ENCODE measurements around the gene SP5.

SP5 gene

DNA sequence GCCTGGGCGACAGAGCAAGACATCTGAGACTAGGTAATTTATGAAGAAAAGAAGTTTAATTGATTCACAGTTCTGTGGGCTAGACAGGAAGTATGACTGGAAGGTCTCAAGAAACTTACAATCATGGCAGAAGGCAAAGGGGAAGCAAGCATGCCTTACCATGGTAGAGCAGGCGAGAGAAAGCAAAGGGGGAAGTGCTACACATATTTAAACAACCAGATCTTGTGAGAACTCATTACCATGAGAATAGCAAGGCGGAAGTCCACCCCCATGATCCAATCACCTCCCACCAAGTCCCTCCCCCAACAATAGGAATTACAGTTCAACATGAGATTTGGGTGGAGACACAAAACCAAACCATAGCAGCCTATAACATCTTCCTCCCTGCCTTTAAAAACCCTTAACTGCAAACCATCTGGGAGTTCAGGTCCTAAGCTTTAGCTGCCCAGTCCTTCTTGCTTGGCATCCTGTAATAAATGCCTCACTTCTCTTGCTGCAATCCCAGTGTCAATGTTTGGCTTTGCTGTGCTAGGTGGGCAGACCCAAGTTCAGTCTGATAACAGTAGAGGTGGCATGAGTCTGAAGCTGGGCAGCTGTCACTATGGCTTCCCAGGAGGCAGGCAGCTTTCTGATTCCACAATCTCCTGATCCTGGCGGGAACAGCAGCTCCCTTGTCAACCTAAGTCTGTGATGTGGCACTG, 11.2 kb upstream of the SP5 start:
- Mint-ChIP-seq H3K27ac (no peak overlapping the region), H3K36me3 (ENCODE audit: low read depth) (no peaks in the 10 kb centered on the region), H3K9me3 (peaks cover 6% of the 10 kb centered on the region), H3K4me1 (peaks cover 7% of the 10 kb centered on the region), H3K27me3 (ENCODE audit: low read depth) (peaks cover 36% of the 10 kb centered on the region), H3K4me3 (no peak overlapping the region)
- TF ChIP-seq, protein P1, sequence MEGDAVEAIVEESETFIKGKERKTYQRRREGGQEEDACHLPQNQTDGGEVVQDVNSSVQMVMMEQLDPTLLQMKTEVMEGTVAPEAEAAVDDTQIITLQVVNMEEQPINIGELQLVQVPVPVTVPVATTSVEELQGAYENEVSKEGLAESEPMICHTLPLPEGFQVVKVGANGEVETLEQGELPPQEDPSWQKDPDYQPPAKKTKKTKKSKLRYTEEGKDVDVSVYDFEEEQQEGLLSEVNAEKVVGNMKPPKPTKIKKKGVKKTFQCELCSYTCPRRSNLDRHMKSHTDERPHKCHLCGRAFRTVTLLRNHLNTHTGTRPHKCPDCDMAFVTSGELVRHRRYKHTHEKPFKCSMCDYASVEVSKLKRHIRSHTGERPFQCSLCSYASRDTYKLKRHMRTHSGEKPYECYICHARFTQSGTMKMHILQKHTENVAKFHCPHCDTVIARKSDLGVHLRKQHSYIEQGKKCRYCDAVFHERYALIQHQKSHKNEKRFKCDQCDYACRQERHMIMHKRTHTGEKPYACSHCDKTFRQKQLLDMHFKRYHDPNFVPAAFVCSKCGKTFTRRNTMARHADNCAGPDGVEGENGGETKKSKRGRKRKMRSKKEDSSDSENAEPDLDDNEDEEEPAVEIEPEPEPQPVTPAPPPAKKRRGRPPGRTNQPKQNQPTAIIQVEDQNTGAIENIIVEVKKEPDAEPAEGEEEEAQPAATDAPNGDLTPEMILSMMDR (IDR thresholded peaks at IDR 0.05; ENCODE audit: unreplicated experiment in 3 of 3): no peak

DNA sequence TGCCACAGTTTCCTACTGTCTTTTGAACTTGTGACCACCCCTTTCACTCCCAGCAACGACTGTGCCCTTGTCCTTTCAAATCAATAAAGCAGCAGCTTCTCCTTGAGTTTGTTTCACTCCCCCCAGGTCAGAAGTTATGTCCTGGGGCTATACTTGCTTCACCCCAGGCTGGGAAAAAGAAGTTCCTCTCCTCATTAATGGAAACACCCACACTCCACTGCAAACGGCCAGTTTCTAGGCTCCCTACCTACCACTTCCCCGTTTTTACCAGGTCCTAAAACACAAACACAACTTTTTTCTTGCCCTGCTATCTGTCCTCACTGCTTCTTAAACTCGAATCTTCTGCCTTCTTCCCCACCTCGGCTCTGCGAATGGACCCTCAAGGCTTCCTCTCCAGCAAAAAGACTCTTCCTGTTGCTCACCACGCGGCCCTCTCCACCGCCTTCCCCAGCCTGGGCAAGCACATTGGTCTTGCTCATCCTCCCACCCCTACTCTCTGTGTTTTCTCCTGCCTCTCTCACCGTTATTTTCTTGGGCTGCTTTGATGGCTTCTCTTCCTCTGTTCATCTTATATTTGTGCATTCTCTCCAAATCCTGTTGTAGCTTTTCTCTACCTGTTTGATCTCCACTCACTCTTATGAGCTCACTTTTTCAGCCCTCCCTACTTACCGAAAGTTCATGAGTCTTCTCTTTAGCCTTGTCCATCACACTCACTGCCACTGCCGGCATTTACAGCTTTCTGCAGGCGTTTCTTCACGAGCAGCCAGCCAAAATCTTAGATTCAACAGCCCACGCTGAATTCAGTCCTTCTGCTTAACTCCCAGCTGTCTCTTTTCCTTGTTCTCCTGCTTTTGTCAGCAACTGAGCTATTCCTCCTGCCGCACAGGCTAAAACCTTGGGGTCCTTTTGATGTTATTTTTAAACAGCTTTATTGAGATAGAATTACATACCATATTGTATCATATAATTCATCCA, 7.0 kb upstream of the SP5 start:
- Mint-ChIP-seq H3K9me3 (peaks cover 4% of the 10 kb centered on the region), H3K4me3 (peak overlapping the region; percentile 28 to 44 (median 35)), H3K4me1 (peaks cover 24% of the 10 kb centered on the region), H3K36me3 (ENCODE audit: low read depth) (no peaks in the 10 kb centered on the region), H3K27ac (no peak overlapping the region), H3K27me3 (ENCODE audit: low read depth) (peaks cover 77% of the 10 kb centered on the region)
- TF ChIP-seq, protein P1 (IDR thresholded peaks at IDR 0.05; ENCODE audit: unreplicated experiment in 3 of 3): no peak

DNA sequence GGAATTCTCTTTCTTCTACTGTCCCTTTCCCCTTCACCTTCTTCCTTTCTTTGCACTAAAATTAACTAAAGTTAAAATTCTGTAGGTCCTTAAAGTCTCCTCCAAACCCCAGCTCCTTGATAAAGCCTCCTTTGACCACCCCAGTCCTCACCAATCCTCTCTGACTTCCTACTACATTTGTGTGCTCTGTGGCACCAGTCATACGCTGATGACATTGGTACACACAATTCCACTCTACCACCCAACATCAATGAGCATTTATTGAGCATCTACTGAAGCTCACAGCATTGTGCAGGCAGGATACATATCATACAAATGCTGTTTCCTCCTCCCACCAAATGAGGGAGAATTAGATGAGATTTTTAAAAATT, 4.5 kb upstream of the SP5 start:
- Mint-ChIP-seq H3K36me3 (ENCODE audit: low read depth) (no peaks in the 10 kb centered on the region), H3K27ac (no peak overlapping the region), H3K27me3 (ENCODE audit: low read depth) (peaks cover 81% of the 10 kb centered on the region), H3K4me3 (peak overlapping the region in 2 of 3 experiments; percentile 3 to 35), H3K9me3 (peaks cover 2% of the 10 kb centered on the region), H3K4me1 (peaks cover 31% of the 10 kb centered on the region)
- TF ChIP-seq, protein P1 (IDR thresholded peaks at IDR 0.05; ENCODE audit: unreplicated experiment in 3 of 3): no peak

DNA sequence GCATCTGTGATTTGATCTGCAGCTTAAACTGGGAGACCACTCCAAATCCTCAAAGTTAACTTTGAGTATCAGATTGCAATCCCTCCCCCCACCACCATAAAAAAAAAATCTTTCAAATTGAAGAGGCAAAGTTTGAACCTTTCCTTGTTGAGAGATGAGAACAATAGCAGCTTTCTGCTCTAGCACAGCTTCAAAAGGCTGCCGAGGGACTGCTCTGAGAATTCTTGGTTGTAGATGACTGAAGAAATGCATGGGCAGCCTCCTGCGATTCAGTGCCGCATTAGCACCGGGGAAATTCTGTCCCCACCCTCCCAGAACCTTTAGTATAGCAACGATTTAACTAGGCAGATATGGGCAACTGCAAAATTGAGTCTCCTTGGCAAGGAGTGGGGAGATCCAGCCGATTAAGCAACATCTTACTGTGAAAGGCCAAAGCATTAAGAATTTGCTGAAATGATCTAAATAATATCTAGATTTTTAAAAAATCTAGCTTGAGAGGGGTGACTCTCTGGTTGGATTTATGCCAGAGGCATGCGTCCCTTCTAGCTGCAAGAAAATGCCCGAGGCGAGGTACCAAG, 3.9 kb upstream of the SP5 start:
- TF ChIP-seq, protein P1 (IDR thresholded peaks at IDR 0.05; ENCODE audit: unreplicated experiment in 3 of 3): no peak
- Mint-ChIP-seq H3K27ac (no peak overlapping the region), H3K4me1 (peaks cover 31% of the 10 kb centered on the region), H3K4me3 (peak overlapping the region; percentile 71 to 74 (median 74)), H3K9me3 (peaks cover 2% of the 10 kb centered on the region), H3K36me3 (ENCODE audit: low read depth) (no peaks in the 10 kb centered on the region), H3K27me3 (ENCODE audit: low read depth) (peaks cover 82% of the 10 kb centered on the region)

DNA sequence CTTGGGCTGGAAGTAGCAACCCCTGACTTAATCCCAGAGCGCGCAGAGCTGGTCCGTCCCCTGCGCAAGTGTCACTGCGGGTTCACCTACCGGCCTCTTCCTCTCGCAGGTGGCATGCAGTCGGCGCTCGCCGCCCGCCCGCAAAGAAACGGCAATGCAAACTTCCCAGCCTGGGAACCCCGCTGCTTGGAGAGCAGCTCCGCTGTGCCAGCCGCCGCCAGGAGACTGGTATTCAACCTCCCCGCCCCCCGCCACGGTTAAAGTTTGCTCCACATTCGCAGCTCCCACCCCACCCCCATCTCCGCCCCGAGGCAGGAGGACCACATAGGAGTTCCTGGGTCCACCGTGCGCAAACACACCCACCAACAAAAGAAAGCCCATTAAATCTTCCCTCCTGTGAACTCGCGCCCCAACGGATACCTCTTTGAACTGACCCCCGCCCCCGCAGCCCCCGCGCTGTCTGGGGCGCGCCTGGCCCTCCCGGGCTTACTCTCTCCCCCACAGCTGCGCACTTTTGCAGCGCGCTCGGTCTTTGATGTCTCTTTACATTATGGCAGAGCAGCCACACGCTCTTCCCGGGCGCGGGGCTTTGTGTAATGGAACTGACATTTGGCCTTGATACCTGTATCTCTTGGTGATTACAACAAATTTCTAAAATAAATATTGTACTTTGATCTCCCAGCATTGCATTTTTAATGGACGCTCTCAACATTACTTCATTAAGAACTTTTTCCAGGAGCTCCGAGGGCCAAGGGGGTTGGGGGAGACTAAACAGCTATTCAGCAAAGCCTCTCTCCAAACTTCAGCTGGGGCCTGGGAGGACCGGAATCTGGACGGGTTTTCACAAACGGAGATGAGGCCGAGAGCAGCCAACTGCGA, 3.1 kb upstream of the SP5 start:
- peaks cover 87% of the 10 kb centered on the region for H3K27me3 Mint-ChIP-seq (ENCODE audit: low read depth)
- no peaks in the 10 kb centered on the region for H3K36me3 Mint-ChIP-seq (ENCODE audit: low read depth)
- peak overlapping the region; percentile 49 to 74 (median 71) for H3K4me3 Mint-ChIP-seq
- no peak overlapping the region for H3K27ac Mint-ChIP-seq
- peaks cover 2% of the 10 kb centered on the region for H3K9me3 Mint-ChIP-seq
- TF ChIP-seq, protein P1 (IDR thresholded peaks at IDR 0.05; ENCODE audit: unreplicated experiment in 3 of 3): no peak
- peaks cover 31% of the 10 kb centered on the region for H3K4me1 Mint-ChIP-seq

All from nephron (organoid).